Breast epithelium (tissue), 3 donors: ENCODE results near the gene SSB.
"Not testable (repeated sequence)": the region's sequence is repeated elsewhere in the genome, so short reads cannot be mapped to it uniquely, and the experiment has no call there.

Experiments used
- POLR2AphosphoS5 ChIP-seq, 3 donors: sonication (generic); formaldehyde crosslinking; IDR thresholded peaks; one replicate each; pipeline ENCODE4 v1.6.1; 2017; ENCODE audit warnings: antibody characterized with exemption in 3 of 3
- TF ChIP-seq, protein P1 (sequence below), 3 donors: fragments of 450-650 bp; IDR thresholded peaks; one replicate each; pipeline ENCODE4 v1.5.1; 2016 to 2017; ENCODE audit warnings: antibody characterized with exemption in 3 of 3, mild to moderate bottlenecking in 3 of 3, moderate library complexity in 3 of 3

DNA sequence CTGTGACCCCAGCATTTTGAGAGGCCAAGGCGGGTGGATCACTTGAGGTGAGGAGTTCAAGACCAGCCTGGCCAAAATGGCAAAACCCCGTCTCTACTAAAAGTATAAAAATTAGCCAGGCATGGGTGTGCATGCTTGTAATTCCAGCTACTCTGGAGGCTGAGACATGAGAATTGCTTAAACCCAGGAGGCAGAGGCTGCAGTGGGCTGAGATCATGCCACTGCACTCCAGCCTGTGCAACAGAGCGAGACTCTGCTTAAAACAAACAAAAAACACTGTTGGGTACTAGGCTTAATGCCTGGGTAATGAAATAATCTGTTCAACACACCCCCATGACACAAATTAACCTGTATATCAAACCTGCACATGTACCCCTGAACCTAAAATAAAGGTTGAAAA, 37.9 kb upstream of the SSB start:
- TF ChIP-seq, protein P1, sequence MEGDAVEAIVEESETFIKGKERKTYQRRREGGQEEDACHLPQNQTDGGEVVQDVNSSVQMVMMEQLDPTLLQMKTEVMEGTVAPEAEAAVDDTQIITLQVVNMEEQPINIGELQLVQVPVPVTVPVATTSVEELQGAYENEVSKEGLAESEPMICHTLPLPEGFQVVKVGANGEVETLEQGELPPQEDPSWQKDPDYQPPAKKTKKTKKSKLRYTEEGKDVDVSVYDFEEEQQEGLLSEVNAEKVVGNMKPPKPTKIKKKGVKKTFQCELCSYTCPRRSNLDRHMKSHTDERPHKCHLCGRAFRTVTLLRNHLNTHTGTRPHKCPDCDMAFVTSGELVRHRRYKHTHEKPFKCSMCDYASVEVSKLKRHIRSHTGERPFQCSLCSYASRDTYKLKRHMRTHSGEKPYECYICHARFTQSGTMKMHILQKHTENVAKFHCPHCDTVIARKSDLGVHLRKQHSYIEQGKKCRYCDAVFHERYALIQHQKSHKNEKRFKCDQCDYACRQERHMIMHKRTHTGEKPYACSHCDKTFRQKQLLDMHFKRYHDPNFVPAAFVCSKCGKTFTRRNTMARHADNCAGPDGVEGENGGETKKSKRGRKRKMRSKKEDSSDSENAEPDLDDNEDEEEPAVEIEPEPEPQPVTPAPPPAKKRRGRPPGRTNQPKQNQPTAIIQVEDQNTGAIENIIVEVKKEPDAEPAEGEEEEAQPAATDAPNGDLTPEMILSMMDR (IDR thresholded peaks at IDR 0.05), result not testable (repeated sequence)
- TF ChIP-seq POLR2AphosphoS5 (IDR thresholded peaks at IDR 0.05), result not testable (repeated sequence)
